Suppressor macrophage treated with lipopolysaccharide for 4 hours (primary cell): ENCODE results near the gene MAD2L2.

Source experiments
- DNase-seq: peaks from one replicate; pipeline ENCODE4 v3.0.0-alpha.2; 2020

Gene MAD2L2

GRCh38 chr1:11652203-11652780 lies 28.7 kb downstream of the MAD2L2 start:
- DNase-seq: no peak

GRCh38 chr1:11651017-11651416 lies 29.9 kb downstream of the MAD2L2 start:
- no peak for DNase-seq

GRCh38 chr1:11650331-11650991 lies 30.5 kb downstream of the MAD2L2 start:
- peak; percentile 81 for DNase-seq

- DNase-seq: no peak
Measured at GRCh38 chr1:11649624-11650330, 31.2 kb downstream of the MAD2L2 start.

GRCh38 chr1:11649237-11649623 lies 31.7 kb downstream of the MAD2L2 start:
- DNase-seq: no peak

- DNase-seq: no peak
Measured at GRCh38 chr1:11648732-11649158, 32.2 kb downstream of the MAD2L2 start.

- no peak for DNase-seq
Measured at GRCh38 chr1:11648039-11648438, 32.9 kb downstream of the MAD2L2 start.

- no peak for DNase-seq
Measured at GRCh38 chr1:11647333-11647732, 33.6 kb downstream of the MAD2L2 start.

- DNase-seq: no peak
Measured at GRCh38 chr1:11646317-11646716, 34.6 kb downstream of the MAD2L2 start.

GRCh38 chr1:11645670-11646265 lies 35.2 kb downstream of the MAD2L2 start:
- DNase-seq: peak; percentile 89

- no peak for DNase-seq
Measured at GRCh38 chr1:11645270-11645669, 35.7 kb downstream of the MAD2L2 start.

GRCh38 chr1:11643782-11644181 lies 37.2 kb downstream of the MAD2L2 start:
- DNase-seq: no peak

GRCh38 chr1:11642418-11643017 lies 38.4 kb downstream of the MAD2L2 start:
- peak; percentile 79 for DNase-seq

GRCh38 chr1:11641776-11642305 lies 39.1 kb downstream of the MAD2L2 start:
- no peak for DNase-seq

GRCh38 chr1:11640944-11641343 lies 40.0 kb downstream of the MAD2L2 start:
- no peak for DNase-seq

- no peak for DNase-seq
Measured at GRCh38 chr1:11640101-11640500, 40.8 kb downstream of the MAD2L2 start.

- DNase-seq: no peak
Measured at GRCh38 chr1:11639372-11639771, 41.6 kb downstream of the MAD2L2 start.

GRCh38 chr1:11638121-11638520 lies 42.8 kb downstream of the MAD2L2 start:
- DNase-seq: no peak

GRCh38 chr1:11634365-11635192 lies 46.4 kb downstream of the MAD2L2 start:
- DNase-seq: no peak

GRCh38 chr1:11629184-11630016 lies 51.5 kb downstream of the MAD2L2 start:
- DNase-seq: no peak

GRCh38 chr1:11628767-11629166 lies 52.2 kb downstream of the MAD2L2 start:
- no peak for DNase-seq
